OCI-LY7 (cell line): ENCODE data around the gene PSMB11. TPM values are rescaled to one million over a fixed set of nuclear protein-coding genes. Genes with fewer than 3 reads are reported as not detected.

Experiments
- BruUV-seq: library from RNA; stranded (reverse); fragments of 400-500 nt; replicated peaks from 2 replicates; lab custom pipeline; 2021; lab: Mats Ljungman, UMichigan
- CTCF ChIA-PET: fragments of 300-600 bp; sonication (Branson Sonifier 250); formaldehyde crosslinking; loops from one replicate; lab custom pipeline; 2022; ENCODE audit warnings: antibody characterized with exemption; ENCODE audit not compliant: unreplicated experiment; lab: Charles Lee
- POLR2A ChIA-PET: fragments of 300-600 bp; sonication (Branson Sonifier 250); formaldehyde crosslinking; loops from one replicate; lab custom pipeline; 2022; ENCODE audit warnings: antibody characterized with exemption; lab: Charles Lee
- DNase-seq: peaks from one replicate; pipeline ENCODE4 v3.0.0-alpha.2; 2015; ENCODE audit warnings: low spot score
- H2AFZ ChIP-seq: fragments of 200-600 bp; sonication (generic), shearing (Covaris generic); 2 replicates; pipeline ENCODE4 v1.6.1; 2014; ENCODE audit warnings: mild to moderate bottlenecking, antibody characterized with exemption, low read length, moderate library complexity
- H3K27ac ChIP-seq: fragments of 200-600 bp; sonication (generic); 2 replicates; pipeline ENCODE4 v1.5.1; 2014; ENCODE audit warnings: mixed run types, low read depth, mild to moderate bottlenecking, moderate library complexity, low read length, inconsistent platforms; ENCODE audit not compliant: poor library complexity, severe bottlenecking
- H3K36me3 ChIP-seq: fragments of 200-600 bp; sonication (generic); 2 replicates; pipeline ENCODE4 v1.6.1; 2014; ENCODE audit warnings: mild to moderate bottlenecking, antibody characterized with exemption, low read length, moderate library complexity, mixed read lengths; ENCODE audit not compliant: insufficient read depth
- H3K4me1 ChIP-seq: fragments of 200-600 bp; sonication (generic); 2 replicates; pipeline ENCODE4 v1.5.1; 2014; ENCODE audit warnings: mild to moderate bottlenecking, low read length; ENCODE audit not compliant: insufficient read depth, poor library complexity, severe bottlenecking
- H3K4me2 ChIP-seq: fragments of 200-600 bp; sonication (generic); 2 replicates; pipeline ENCODE4 v1.6.1; 2014; ENCODE audit warnings: mild to moderate bottlenecking, low read length
- H3K4me3 ChIP-seq: fragments of 200-600 bp; sonication (generic); 2 replicates; pipeline ENCODE4 v1.5.1; 2014; ENCODE audit warnings: mild to moderate bottlenecking, low read depth, low read length; ENCODE audit not compliant: poor library complexity, severe bottlenecking
- H3K79me2 ChIP-seq: fragments of 200-600 bp; sonication (generic); 2 replicates; pipeline ENCODE4 v1.6.1; 2016; ENCODE audit warnings: low read depth, mild to moderate bottlenecking, low read length, moderate library complexity, mixed read lengths; ENCODE audit not compliant: insufficient read depth
- H3K9me2 ChIP-seq: fragments of 200-600 bp; sonication (generic); 2 replicates; pipeline ENCODE4 v1.6.1; 2016; ENCODE audit warnings: mild to moderate bottlenecking, low read length, mixed read lengths; ENCODE audit not compliant: insufficient read depth
- H3K9me3 ChIP-seq: fragments of 200-600 bp; sonication (generic); 2 replicates; pipeline ENCODE4 v1.6.1; 2014; ENCODE audit warnings: mild to moderate bottlenecking, mixed run types, low read length, mixed read lengths
- H4K20me1 ChIP-seq: fragments of 200-600 bp; sonication (generic); 2 replicates; pipeline ENCODE4 v1.6.1; 2014; ENCODE audit warnings: mild to moderate bottlenecking, antibody characterized with exemption, low read length, moderate library complexity, mixed read lengths; ENCODE audit not compliant: insufficient read depth
- EZH2phosphoT487 ChIP-seq: fragments of 200-600 bp; sonication (generic); IDR thresholded peaks from 2 replicates; pipeline ENCODE4 v1.6.1; 2018; ENCODE audit warnings: low read depth, borderline replicate concordance, mild to moderate bottlenecking, mixed run types, antibody characterized with exemption, low read length, moderate library complexity, mixed read lengths
- intact Hi-C: fragments of 100-400 bp; cut with micrococcal nuclease; formaldehyde crosslinking; loops from one replicate; pipeline ENCODE4 v1.10.0; 2022; ENCODE audit not compliant: unreplicated experiment
- total RNA-seq, 2 experiments: library from RNA; depleted of rRNA in 1 of 2; stranded (reverse); fragments of >200 nt in 1 of 2; shearing (Covaris generic) in 1 of 2; gene quantifications; 2 replicates each; pipeline ENCODE4 v1.2.3, GENCODE V29; 2014 to 2022
- TF ChIP-seq, protein P1 (sequence below): fragments of 200-600 bp; sonication (generic); conservative IDR thresholded peaks from 2 replicates; pipeline ENCODE4 v1.5.1; 2014; ENCODE audit warnings: mild to moderate bottlenecking, antibody characterized with exemption, low read length, moderate library complexity, mixed read lengths

Gene PSMB11
- total RNA-seq, 2 experiments from 2014 or later = not detected

DNA sequence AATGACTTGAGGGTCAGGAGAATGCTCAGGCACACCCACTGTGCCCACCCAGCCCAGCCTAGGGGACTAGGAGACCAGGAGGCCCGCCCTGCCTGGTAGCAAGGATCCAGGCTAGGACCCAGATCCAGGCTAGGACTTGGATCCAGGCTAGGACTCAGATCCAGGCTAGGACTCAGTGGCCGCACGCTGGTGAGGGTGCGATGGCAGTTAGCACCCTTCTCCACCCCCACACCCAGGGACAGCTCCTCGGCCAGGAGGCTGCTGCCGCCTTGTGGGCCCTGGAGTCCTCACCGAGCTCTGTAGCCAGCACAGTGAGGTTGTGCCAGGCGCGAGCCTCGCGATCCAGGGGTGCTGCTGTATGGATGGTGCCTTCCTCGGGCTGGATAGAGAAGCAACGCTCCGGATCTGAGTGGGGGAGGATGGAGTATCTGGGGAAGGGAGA lies 10.2 kb downstream of the PSMB11 start:
- Histone ChIP-seq H3K9me2 (no peaks in the 10 kb centered on the region), H2AFZ (no peak overlapping the region), H3K36me3 (no peaks in the 10 kb centered on the region), H3K4me2 (no peak overlapping the region), H3K4me1 (peaks cover 13% of the 10 kb centered on the region), H3K79me2 (no peaks in the 10 kb centered on the region), H4K20me1 (no peaks in the 10 kb centered on the region), H3K9me3 (no peaks in the 10 kb centered on the region), H3K4me3 (no peak overlapping the region), H3K27ac (no peak overlapping the region)
- no peak for DNase-seq
- intact Hi-C loops = loop anchor here (10.0 kb wide), 1 partner anchor 477 kb away; no protein-coding TSS in a partner anchor
- ChIA-PET POLR2A (interaction anchor here (0.6 kb wide), 1 partner anchor 19 kb away, joined by 4 read pairs; no protein-coding TSS in a partner anchor), CTCF (no interaction called here)
- BruUV-seq = no TSS peak
- TF ChIP-seq, protein P1, sequence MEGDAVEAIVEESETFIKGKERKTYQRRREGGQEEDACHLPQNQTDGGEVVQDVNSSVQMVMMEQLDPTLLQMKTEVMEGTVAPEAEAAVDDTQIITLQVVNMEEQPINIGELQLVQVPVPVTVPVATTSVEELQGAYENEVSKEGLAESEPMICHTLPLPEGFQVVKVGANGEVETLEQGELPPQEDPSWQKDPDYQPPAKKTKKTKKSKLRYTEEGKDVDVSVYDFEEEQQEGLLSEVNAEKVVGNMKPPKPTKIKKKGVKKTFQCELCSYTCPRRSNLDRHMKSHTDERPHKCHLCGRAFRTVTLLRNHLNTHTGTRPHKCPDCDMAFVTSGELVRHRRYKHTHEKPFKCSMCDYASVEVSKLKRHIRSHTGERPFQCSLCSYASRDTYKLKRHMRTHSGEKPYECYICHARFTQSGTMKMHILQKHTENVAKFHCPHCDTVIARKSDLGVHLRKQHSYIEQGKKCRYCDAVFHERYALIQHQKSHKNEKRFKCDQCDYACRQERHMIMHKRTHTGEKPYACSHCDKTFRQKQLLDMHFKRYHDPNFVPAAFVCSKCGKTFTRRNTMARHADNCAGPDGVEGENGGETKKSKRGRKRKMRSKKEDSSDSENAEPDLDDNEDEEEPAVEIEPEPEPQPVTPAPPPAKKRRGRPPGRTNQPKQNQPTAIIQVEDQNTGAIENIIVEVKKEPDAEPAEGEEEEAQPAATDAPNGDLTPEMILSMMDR = no peak
- TF ChIP-seq EZH2phosphoT487 = no peak

DNA sequence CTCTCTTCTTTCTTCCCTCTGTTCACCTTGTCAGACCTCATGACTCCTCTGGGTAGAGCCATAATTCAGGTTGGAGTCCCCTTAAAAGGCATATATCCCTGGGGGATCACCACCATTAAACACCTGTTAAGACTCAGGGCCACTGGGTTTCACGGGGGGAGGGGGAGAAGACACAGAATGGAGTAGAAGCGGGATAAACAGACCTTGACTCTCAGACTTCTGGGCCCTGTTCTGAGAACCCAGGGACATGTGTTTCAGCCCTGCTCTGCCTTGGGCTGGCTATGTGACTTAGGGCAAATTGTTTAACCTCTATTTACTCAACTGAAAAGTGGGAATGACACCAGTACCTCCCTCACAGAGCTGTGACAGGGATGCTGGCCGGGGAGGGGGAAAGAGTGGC lies 10.7 kb downstream of the PSMB11 start:
- H3K79me2 ChIP-seq = no peaks in the 10 kb centered on the region
- no peaks in the 10 kb centered on the region for H3K9me3 ChIP-seq
- intact Hi-C loops = loop anchor here (10.0 kb wide), 1 partner anchor 478 kb away; no protein-coding TSS in a partner anchor
- no peak overlapping the region for H3K27ac ChIP-seq
- no peaks in the 10 kb centered on the region for H3K9me2 ChIP-seq
- no TSS peak for BruUV-seq
- H3K4me1 ChIP-seq = peaks cover 15% of the 10 kb centered on the region
- DNase-seq = no peak
- ChIA-PET CTCF (no interaction called here), POLR2A (interaction anchor here (0.6 to 1.1 kb wide), 2 partner anchors 18 to 42 kb away, joined by 3 to 4 read pairs; partner anchors contain the start of genes ACIN1 and C14orf119)
- no peak overlapping the region for H3K4me2 ChIP-seq
- H4K20me1 ChIP-seq = no peaks in the 10 kb centered on the region
- no peak overlapping the region for H2AFZ ChIP-seq
- H3K4me3 ChIP-seq = no peak overlapping the region
- no peaks in the 10 kb centered on the region for H3K36me3 ChIP-seq
- TF ChIP-seq, protein P1 = no peak
- no peak for TF ChIP-seq EZH2phosphoT487

DNA sequence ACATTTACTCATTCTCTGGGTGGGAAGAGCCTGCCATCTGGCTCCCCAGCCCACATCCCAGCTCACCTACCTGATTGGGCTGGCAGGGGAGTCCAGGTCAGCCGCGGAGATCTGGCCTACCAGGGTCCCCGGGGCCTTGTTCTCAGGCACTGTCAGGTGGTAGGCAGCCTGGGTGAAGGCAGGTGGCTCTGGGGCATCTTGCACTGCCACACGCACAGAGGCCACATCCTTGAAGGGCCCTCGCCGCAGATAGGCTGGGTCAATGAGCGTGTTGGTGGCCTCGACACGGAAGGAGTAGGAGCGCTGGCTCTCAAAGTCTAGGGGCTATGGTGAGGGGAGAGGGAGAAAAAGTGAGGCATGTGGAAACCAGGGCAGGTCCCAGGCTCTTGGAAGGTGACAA lies 11.4 kb downstream of the PSMB11 start:
- no TSS peak for BruUV-seq
- H3K9me2 ChIP-seq = no peaks in the 10 kb centered on the region
- H4K20me1 ChIP-seq = no peaks in the 10 kb centered on the region
- no peak overlapping the region for H3K4me2 ChIP-seq
- intact Hi-C loops = loop anchor here (10.0 kb wide), 1 partner anchor 479 kb away; no protein-coding TSS in a partner anchor
- H3K36me3 ChIP-seq = peaks cover 6% of the 10 kb centered on the region; the same call in 1 of the 2 replicates
- DNase-seq = no peak
- H2AFZ ChIP-seq = no peak overlapping the region
- H3K4me3 ChIP-seq = no peak overlapping the region
- H3K9me3 ChIP-seq = no peaks in the 10 kb centered on the region
- ChIA-PET POLR2A (interaction anchor here (1.1 kb wide), 1 partner anchor 42 kb away, joined by 3 read pairs; the partner anchor contains the start of genes ACIN1 and C14orf119), CTCF (interaction anchor here (0.9 to 1.9 kb wide), 2 partner anchors 55 to 58 kb away, joined by 3 to 5 read pairs; no protein-coding TSS in a partner anchor)
- TF ChIP-seq, protein P1 = no peak
- no peak for TF ChIP-seq EZH2phosphoT487
- H3K4me1 ChIP-seq = peaks cover 22% of the 10 kb centered on the region
- H3K79me2 ChIP-seq = no peaks in the 10 kb centered on the region
- no peak overlapping the region for H3K27ac ChIP-seq
